A673 (cell line): Measurements from ENCODE around the gene CHSY3. TPM values are rescaled to one million over a fixed set of nuclear protein-coding genes. Genes with fewer than 3 reads are reported as not detected.

Experiments
- BruUV-seq: library from RNA; stranded (reverse); fragments of 400-500 nt; replicated peaks from 2 replicates; lab custom pipeline; 2021; lab: Mats Ljungman, UMichigan
- CTCF ChIA-PET: fragments of 300-600 bp; sonication (Branson Sonifier 250); formaldehyde crosslinking; loops from one replicate; lab custom pipeline; 2022; ENCODE audit warnings: antibody characterized with exemption; lab: Charles Lee
- POLR2A ChIA-PET: fragments of 300-600 bp; sonication (Branson Sonifier 250); formaldehyde crosslinking; loops from one replicate; lab custom pipeline; 2022; ENCODE audit warnings: antibody characterized with exemption; ENCODE audit not compliant: low non-redundant PET; lab: Charles Lee
- DNase-seq: peaks from one replicate; pipeline ENCODE4 v3.0.0-alpha.2; 2015; ENCODE audit warnings: low spot score
- H3K27ac ChIP-seq: fragments of 200-600 bp; sonication (generic); 2 replicates; pipeline ENCODE4 v1.5.1; 2016; ENCODE audit warnings: mixed run types, low read depth, mild to moderate bottlenecking, mixed read lengths, antibody characterized with exemption, low read length; ENCODE audit not compliant: poor library complexity, severe bottlenecking
- H3K27me3 ChIP-seq: fragments of 200-600 bp; sonication (generic); replicated peaks from 2 replicates; pipeline ENCODE4 v1.6.1; 2017; ENCODE audit warnings: mixed run types, low read depth, mild to moderate bottlenecking, mixed read lengths, antibody characterized with exemption, low read length; ENCODE audit not compliant: insufficient read depth, poor library complexity
- H3K36me3 ChIP-seq: fragments of 200-600 bp; sonication (generic); 2 replicates; pipeline ENCODE4 v1.6.1; 2016; ENCODE audit warnings: mixed run types, mild to moderate bottlenecking, mixed read lengths, antibody characterized with exemption, low read length; ENCODE audit not compliant: insufficient read depth, poor library complexity, severe bottlenecking
- H3K4me1 ChIP-seq: fragments of 200-600 bp; sonication (generic); 2 replicates; pipeline ENCODE4 v1.6.1; 2017; ENCODE audit warnings: mixed run types, mild to moderate bottlenecking, mixed read lengths, antibody characterized with exemption, low read length; ENCODE audit not compliant: insufficient read depth, poor library complexity, severe bottlenecking
- H3K4me3 ChIP-seq: fragments of 200-600 bp; sonication (generic); 2 replicates; pipeline ENCODE4 v1.5.1; 2016; ENCODE audit warnings: low read depth, mixed run types, mild to moderate bottlenecking, mixed read lengths, low read length; ENCODE audit not compliant: poor library complexity, severe bottlenecking
- H3K9me3 ChIP-seq: fragments of 200-600 bp; sonication (generic); 2 replicates; pipeline ENCODE4 v1.6.1; 2016; ENCODE audit warnings: mixed run types, low read depth, mild to moderate bottlenecking, mixed read lengths, antibody characterized with exemption, low read length; ENCODE audit not compliant: poor library complexity, severe bottlenecking
- EZH2 ChIP-seq: fragments of 200-600 bp; sonication (generic); IDR thresholded peaks from 2 replicates; pipeline ENCODE4 v1.6.1; 2017; ENCODE audit warnings: borderline replicate concordance, low read depth, mild to moderate bottlenecking, mixed read lengths, antibody characterized with exemption, low read length; ENCODE audit not compliant: poor library complexity, severe bottlenecking
- intact Hi-C: fragments of 100-400 bp; cut with micrococcal nuclease; formaldehyde crosslinking; loops from one replicate; pipeline ENCODE4 v1.10.0; 2022; ENCODE audit not compliant: unreplicated experiment
- total RNA-seq: library from RNA; stranded (reverse); gene quantifications from 2 replicates; pipeline ENCODE4 v1.2.3, GENCODE V29; 2021
- TF ChIP-seq, protein P1 (sequence below): fragments of 300-800, 200-600 bp; sonication (generic); conservative IDR thresholded peaks from 2 replicates; pipeline ENCODE4 v1.5.1; 2017; ENCODE audit warnings: low read depth, mild to moderate bottlenecking, antibody characterized with exemption, low read length, moderate library complexity, mixed read lengths

The CHSY3 gene
- total RNA-seq, 1 experiment from 2014 or later, result not detected

DNA sequence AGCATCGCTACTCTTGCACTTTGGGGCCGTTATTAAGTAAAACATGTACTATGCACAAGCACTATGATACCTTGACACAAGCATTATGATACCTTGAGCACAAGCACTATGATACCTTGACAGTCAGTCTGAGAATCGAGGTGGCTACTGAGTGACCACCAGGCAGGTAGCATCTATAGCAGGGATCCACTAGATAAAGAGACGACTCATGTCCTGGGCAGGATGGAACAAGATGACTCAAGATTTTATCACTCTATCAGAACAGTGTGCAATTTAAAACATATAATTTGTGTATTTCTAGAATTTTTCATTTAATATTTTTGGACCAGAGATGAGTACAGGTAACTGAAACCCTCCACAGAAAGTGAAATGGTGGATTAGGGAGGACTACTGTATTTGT, 16.9 kb downstream of the CHSY3 start:
- Histone ChIP-seq H3K27ac (no peak overlapping the region), H3K4me1 (no peaks in the 10 kb centered on the region), H3K9me3 (no peaks in the 10 kb centered on the region), H3K4me3 (no peak overlapping the region), H3K27me3 (no peaks in the 10 kb centered on the region), H3K36me3 (no peaks in the 10 kb centered on the region)
- ChIA-PET POLR2A (no interaction called here), CTCF (no interaction called here)
- no peak for DNase-seq
- intact Hi-C loops, result no loop called here
- TF ChIP-seq, protein P1, sequence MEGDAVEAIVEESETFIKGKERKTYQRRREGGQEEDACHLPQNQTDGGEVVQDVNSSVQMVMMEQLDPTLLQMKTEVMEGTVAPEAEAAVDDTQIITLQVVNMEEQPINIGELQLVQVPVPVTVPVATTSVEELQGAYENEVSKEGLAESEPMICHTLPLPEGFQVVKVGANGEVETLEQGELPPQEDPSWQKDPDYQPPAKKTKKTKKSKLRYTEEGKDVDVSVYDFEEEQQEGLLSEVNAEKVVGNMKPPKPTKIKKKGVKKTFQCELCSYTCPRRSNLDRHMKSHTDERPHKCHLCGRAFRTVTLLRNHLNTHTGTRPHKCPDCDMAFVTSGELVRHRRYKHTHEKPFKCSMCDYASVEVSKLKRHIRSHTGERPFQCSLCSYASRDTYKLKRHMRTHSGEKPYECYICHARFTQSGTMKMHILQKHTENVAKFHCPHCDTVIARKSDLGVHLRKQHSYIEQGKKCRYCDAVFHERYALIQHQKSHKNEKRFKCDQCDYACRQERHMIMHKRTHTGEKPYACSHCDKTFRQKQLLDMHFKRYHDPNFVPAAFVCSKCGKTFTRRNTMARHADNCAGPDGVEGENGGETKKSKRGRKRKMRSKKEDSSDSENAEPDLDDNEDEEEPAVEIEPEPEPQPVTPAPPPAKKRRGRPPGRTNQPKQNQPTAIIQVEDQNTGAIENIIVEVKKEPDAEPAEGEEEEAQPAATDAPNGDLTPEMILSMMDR, result no peak
- TF ChIP-seq EZH2, result no peak
- BruUV-seq, result no TSS peak

GRCh38 chr5:129930221-129930620, 26.0 kb downstream of the CHSY3 start:
- H3K27ac ChIP-seq, result no peak overlapping the region
- no peaks in the 10 kb centered on the region for H3K9me3 ChIP-seq
- ChIA-PET POLR2A (no interaction called here), CTCF (no interaction called here)
- H3K4me3 ChIP-seq, result no peak overlapping the region
- no peak for TF ChIP-seq EZH2
- TF ChIP-seq, protein P1, result no peak
- H3K4me1 ChIP-seq, result no peaks in the 10 kb centered on the region
- H3K27me3 ChIP-seq, result no peaks in the 10 kb centered on the region
- H3K36me3 ChIP-seq, result no peaks in the 10 kb centered on the region
- DNase-seq, result no peak
- BruUV-seq, result no TSS peak
- intact Hi-C loops, result no loop called here

GRCh38 chr5:129935626-129936025, 31.4 kb downstream of the CHSY3 start:
- no peaks in the 10 kb centered on the region for H3K27me3 ChIP-seq
- BruUV-seq, result no TSS peak
- TF ChIP-seq, protein P1, result no peak
- no peak for TF ChIP-seq EZH2
- POLR2A ChIA-PET, result no interaction called here
- H3K9me3 ChIP-seq, result no peaks in the 10 kb centered on the region
- no peak overlapping the region for H3K27ac ChIP-seq
- intact Hi-C loops, result no loop called here
- CTCF ChIA-PET, result no interaction called here
- H3K4me3 ChIP-seq, result no peak overlapping the region
- no peaks in the 10 kb centered on the region for H3K4me1 ChIP-seq
- no peak for DNase-seq
- no peaks in the 10 kb centered on the region for H3K36me3 ChIP-seq
